ENCODE data around the gene NSMF.
"Not testable (repeated sequence)": the region's sequence is repeated elsewhere in the genome, so short reads cannot be mapped to it uniquely, and the experiment has no call there.

DNA sequence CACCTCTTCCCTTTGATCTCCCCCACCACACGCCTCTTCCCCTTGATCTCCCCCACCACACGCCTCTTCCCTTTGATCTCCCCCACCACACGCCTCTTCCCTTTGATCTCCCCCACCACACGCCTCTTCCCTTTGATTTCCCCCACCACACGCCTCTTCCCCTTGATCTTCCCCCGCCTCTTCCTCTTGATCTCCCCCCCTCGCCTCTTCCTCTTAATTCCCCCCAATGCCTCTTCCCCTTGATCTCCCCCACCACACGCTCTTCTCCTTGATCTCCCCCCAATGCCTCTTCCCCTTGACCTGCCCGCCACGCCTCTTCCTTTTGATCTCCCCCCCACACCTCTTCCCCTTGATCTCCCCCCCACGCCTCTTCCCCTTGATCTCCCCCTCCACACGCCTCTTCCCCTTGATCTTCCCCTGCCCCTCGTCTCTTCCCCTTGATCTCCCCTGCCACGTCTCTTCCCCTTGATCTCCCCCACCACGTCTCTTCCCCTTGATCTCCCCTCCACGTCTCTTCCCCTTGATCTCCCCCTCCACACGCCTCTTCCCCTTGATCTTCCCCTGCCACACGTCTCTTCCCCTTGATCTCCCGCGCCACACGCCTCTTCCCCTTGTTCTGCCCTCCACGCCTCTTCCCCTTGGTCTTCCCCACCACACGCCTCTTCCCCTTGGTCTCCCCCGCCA lies 8.5 kb downstream of the NSMF start:
- not testable (repeated sequence) for TF ChIP-seq POLR2A (IDR thresholded peaks at IDR 0.05)
- TF ChIP-seq, protein P1, sequence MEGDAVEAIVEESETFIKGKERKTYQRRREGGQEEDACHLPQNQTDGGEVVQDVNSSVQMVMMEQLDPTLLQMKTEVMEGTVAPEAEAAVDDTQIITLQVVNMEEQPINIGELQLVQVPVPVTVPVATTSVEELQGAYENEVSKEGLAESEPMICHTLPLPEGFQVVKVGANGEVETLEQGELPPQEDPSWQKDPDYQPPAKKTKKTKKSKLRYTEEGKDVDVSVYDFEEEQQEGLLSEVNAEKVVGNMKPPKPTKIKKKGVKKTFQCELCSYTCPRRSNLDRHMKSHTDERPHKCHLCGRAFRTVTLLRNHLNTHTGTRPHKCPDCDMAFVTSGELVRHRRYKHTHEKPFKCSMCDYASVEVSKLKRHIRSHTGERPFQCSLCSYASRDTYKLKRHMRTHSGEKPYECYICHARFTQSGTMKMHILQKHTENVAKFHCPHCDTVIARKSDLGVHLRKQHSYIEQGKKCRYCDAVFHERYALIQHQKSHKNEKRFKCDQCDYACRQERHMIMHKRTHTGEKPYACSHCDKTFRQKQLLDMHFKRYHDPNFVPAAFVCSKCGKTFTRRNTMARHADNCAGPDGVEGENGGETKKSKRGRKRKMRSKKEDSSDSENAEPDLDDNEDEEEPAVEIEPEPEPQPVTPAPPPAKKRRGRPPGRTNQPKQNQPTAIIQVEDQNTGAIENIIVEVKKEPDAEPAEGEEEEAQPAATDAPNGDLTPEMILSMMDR (IDR thresholded peaks at IDR 0.05 in 8 of 11, conservative IDR thresholded peaks at IDR 0.05 in 3 of 11), result not testable (repeated sequence)
